ENCODE results near the gene OTOF. TPM values are rescaled to one million over a fixed set of nuclear protein-coding genes. Genes with fewer than 3 reads are reported as not detected.

Gene OTOF
- total RNA-seq, 2 donors from 2014 or later: not detected

- intact Hi-C loops (cut with DNase I): no loop called here
- no peak overlapping the region for H3K4me3 ChIP-seq
- no peak overlapping the region for H3K9ac ChIP-seq (ENCODE audit: low read depth in 2 of 2, low read length in 2 of 2)
- no peaks in the 10 kb centered on the region for H3K4me1 ChIP-seq
- no peak for DNase-seq
- no peaks in the 10 kb centered on the region for H3K27me3 ChIP-seq
- H3K27ac ChIP-seq: no peak overlapping the region
- no peaks in the 10 kb centered on the region for H3K9me3 ChIP-seq
- no peaks in the 10 kb centered on the region for H3K36me3 ChIP-seq
- TF ChIP-seq CTCF (IDR thresholded peaks at IDR 0.05): no peak
Observed at GRCh38 chr2:26494199-26494598, 16.3 kb upstream of the OTOF start.

- H3K4me3 ChIP-seq: no peak overlapping the region
- TF ChIP-seq CTCF (IDR thresholded peaks at IDR 0.05): no peak
- no peaks in the 10 kb centered on the region for H3K36me3 ChIP-seq
- H3K27ac ChIP-seq: no peak overlapping the region
- no peaks in the 10 kb centered on the region for H3K9me3 ChIP-seq
- intact Hi-C loops (cut with DNase I): no loop called here
- no peaks in the 10 kb centered on the region for H3K4me1 ChIP-seq
- H3K27me3 ChIP-seq: no peaks in the 10 kb centered on the region
- no peak for DNase-seq
- H3K9ac ChIP-seq (ENCODE audit: low read depth in 2 of 2, low read length in 2 of 2): no peak overlapping the region
Observed at GRCh38 chr2:26493566-26493965, 15.6 kb upstream of the OTOF start.

GRCh38 chr2:26492749-26493515 lies 15.0 kb upstream of the OTOF start:
- Histone ChIP-seq H3K4me1 (no peaks in the 10 kb centered on the region), H3K9ac (ENCODE audit: low read depth in 2 of 2, low read length in 2 of 2) (no peak overlapping the region), H3K9me3 (no peaks in the 10 kb centered on the region), H3K36me3 (no peaks in the 10 kb centered on the region), H3K4me3 (no peak overlapping the region), H3K27me3 (no peaks in the 10 kb centered on the region), H3K27ac (no peak overlapping the region)
- no peak for DNase-seq
- intact Hi-C loops (cut with DNase I): no loop called here
- no peak for TF ChIP-seq CTCF (IDR thresholded peaks at IDR 0.05)

GRCh38 chr2:26491563-26492167 lies 13.7 kb upstream of the OTOF start:
- intact Hi-C loops (cut with DNase I): no loop called here
- H3K27ac ChIP-seq: no peak overlapping the region
- no peak for DNase-seq
- no peaks in the 10 kb centered on the region for H3K27me3 ChIP-seq
- no peaks in the 10 kb centered on the region for H3K9me3 ChIP-seq
- no peak overlapping the region for H3K9ac ChIP-seq (ENCODE audit: low read depth in 2 of 2, low read length in 2 of 2)
- H3K4me3 ChIP-seq: no peak overlapping the region
- no peaks in the 10 kb centered on the region for H3K4me1 ChIP-seq
- TF ChIP-seq CTCF (IDR thresholded peaks at IDR 0.05): no peak
- H3K36me3 ChIP-seq: no peaks in the 10 kb centered on the region

GRCh38 chr2:26489213-26489850 lies 11.4 kb upstream of the OTOF start:
- Histone ChIP-seq H3K4me1 (no peaks in the 10 kb centered on the region), H3K4me3 (no peak overlapping the region), H3K9ac (ENCODE audit: low read depth in 2 of 2, low read length in 2 of 2) (no peak overlapping the region), H3K36me3 (no peaks in the 10 kb centered on the region), H3K27me3 (no peaks in the 10 kb centered on the region), H3K9me3 (no peaks in the 10 kb centered on the region), H3K27ac (no peak overlapping the region)
- no peak for DNase-seq
- intact Hi-C loops (cut with DNase I): no loop called here
- no peak for TF ChIP-seq CTCF (IDR thresholded peaks at IDR 0.05)

Measured in colonic mucosa (tissue), 4 donors.